Type B pancreatic cell (in vitro differentiated cells): ENCODE data around the gene GCNT4. TPM values are rescaled to one million over a fixed set of nuclear protein-coding genes. Genes with fewer than 3 reads are reported as not detected.

Experiments used
- DNase-seq: peaks from one replicate; pipeline ENCODE4 v3.0.0; 2021; ENCODE audit warnings: mixed read lengths; ENCODE audit not compliant: unreplicated experiment; ENCODE audit errors: extremely low spot score
- H3K27ac Mint-ChIP-seq: 2 replicates; pipeline ENCODE4 v1.8.0; 2021; ENCODE audit warnings: mild to moderate bottlenecking, mixed read lengths
- H3K27me3 Mint-ChIP-seq: 2 replicates; pipeline ENCODE4 v1.8.0; 2021; ENCODE audit warnings: mixed read lengths
- H3K36me3 Mint-ChIP-seq: 2 replicates; pipeline ENCODE4 v1.8.0; 2021; ENCODE audit warnings: mixed read lengths
- H3K4me1 Mint-ChIP-seq: one replicate; pipeline ENCODE4 v1.8.0; 2021; ENCODE audit warnings: mixed read lengths; ENCODE audit not compliant: unreplicated experiment
- H3K4me3 Mint-ChIP-seq: 2 replicates; pipeline ENCODE4 v1.8.0; 2021; ENCODE audit warnings: mild to moderate bottlenecking, mixed read lengths
- H3K9me3 Mint-ChIP-seq: 2 replicates; pipeline ENCODE4 v1.8.0; 2021; ENCODE audit warnings: mixed read lengths
- CTCF ChIP-seq: fragments of 200-600 bp; sonication (generic); conservative IDR thresholded peaks from 2 replicates; pipeline ENCODE4 v1.5.0; 2021; ENCODE audit warnings: antibody characterized with exemption, mild to moderate bottlenecking
- total RNA-seq: library from RNA; stranded (reverse); gene quantifications from 2 replicates; pipeline ENCODE4 v1.2.1, GENCODE V29; 2021; ENCODE audit warnings: low replicate concordance

Gene GCNT4
- total RNA-seq, 1 donor from 2014 or later = 7.1 TPM

GRCh38 chr5:75050415-75050814 is 1.9 kb downstream of the GCNT4 start:
- Mint-ChIP-seq H3K4me3 (peak overlapping the region; percentile 92), H3K9me3 (no peaks in the 10 kb centered on the region), H3K4me1 (peaks cover 24% of the 10 kb centered on the region), H3K27me3 (peaks cover 20% of the 10 kb centered on the region), H3K27ac (peak overlapping the region; percentile 39), H3K36me3 (peaks cover 3% of the 10 kb centered on the region)
- no peak for DNase-seq
- TF ChIP-seq CTCF = peak; percentile 50

- H3K27ac Mint-ChIP-seq = peak overlapping the region; percentile 39
- peaks cover 24% of the 10 kb centered on the region for H3K4me1 Mint-ChIP-seq
- peaks cover 3% of the 10 kb centered on the region for H3K36me3 Mint-ChIP-seq
- peak; percentile 78 for TF ChIP-seq CTCF
- H3K27me3 Mint-ChIP-seq = peaks cover 20% of the 10 kb centered on the region
- H3K9me3 Mint-ChIP-seq = no peaks in the 10 kb centered on the region
- peak overlapping the region; percentile 92 for H3K4me3 Mint-ChIP-seq
- no peak for DNase-seq
Measured at GRCh38 chr5:75049456-75050351, 2.7 kb downstream of the GCNT4 start.

DNA sequence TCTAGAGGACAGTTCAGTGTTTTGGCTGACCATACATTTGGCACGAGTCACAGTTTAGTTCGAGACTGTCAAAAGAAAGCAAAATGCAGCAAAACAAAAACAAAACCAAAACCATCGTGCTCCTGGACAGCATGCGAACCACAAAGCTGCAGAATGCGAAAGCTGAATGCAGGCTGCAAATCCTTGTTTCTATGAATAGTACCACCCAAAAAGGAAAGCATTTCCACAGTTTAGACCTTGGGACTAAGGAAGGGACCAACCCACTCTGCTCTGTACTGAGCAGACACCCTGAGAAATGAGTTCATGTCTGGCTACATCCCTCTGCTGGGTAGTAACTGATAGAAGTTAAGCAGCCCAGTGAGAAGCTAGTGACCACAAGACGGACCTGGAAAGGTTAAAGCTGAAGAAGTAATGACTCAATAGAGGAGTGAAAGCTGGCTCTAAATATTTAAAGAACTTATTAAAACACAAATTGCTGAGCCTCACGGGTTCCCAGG is 3.9 kb downstream of the GCNT4 start:
- H3K27me3 Mint-ChIP-seq = peaks cover 11% of the 10 kb centered on the region
- peaks cover 18% of the 10 kb centered on the region for H3K4me1 Mint-ChIP-seq
- H3K36me3 Mint-ChIP-seq = peaks cover 4% of the 10 kb centered on the region
- no peak overlapping the region for H3K27ac Mint-ChIP-seq
- TF ChIP-seq CTCF = no peak
- DNase-seq = no peak
- no peak overlapping the region for H3K4me3 Mint-ChIP-seq
- H3K9me3 Mint-ChIP-seq = no peaks in the 10 kb centered on the region

GRCh38 chr5:75047356-75047755 is 5.0 kb downstream of the GCNT4 start:
- no peak overlapping the region for H3K4me3 Mint-ChIP-seq
- H3K27ac Mint-ChIP-seq = no peak overlapping the region
- peaks cover 11% of the 10 kb centered on the region for H3K27me3 Mint-ChIP-seq
- peaks cover 18% of the 10 kb centered on the region for H3K4me1 Mint-ChIP-seq
- TF ChIP-seq CTCF = no peak
- peaks cover 7% of the 10 kb centered on the region for H3K36me3 Mint-ChIP-seq
- DNase-seq = no peak
- no peaks in the 10 kb centered on the region for H3K9me3 Mint-ChIP-seq

GRCh38 chr5:75046366-75047142 is 5.8 kb downstream of the GCNT4 start:
- H3K27me3 Mint-ChIP-seq = peaks cover 6% of the 10 kb centered on the region
- no peak for TF ChIP-seq CTCF
- no peak for DNase-seq
- H3K36me3 Mint-ChIP-seq = peaks cover 7% of the 10 kb centered on the region
- no peak overlapping the region for H3K4me3 Mint-ChIP-seq
- no peak overlapping the region for H3K27ac Mint-ChIP-seq
- peaks cover 15% of the 10 kb centered on the region for H3K4me1 Mint-ChIP-seq
- H3K9me3 Mint-ChIP-seq = no peaks in the 10 kb centered on the region
